Raji (cell line): ENCODE measurements around the gene ELANE.

ENCODE experiments used
- POLR2A ChIP-seq: IDR thresholded peaks from 2 replicates; pipeline ENCODE4 v1.6.1; 2011; ENCODE audit warnings: low read depth, low read length, control low read depth; ENCODE audit not compliant: insufficient read depth

ELANE gene

DNA sequence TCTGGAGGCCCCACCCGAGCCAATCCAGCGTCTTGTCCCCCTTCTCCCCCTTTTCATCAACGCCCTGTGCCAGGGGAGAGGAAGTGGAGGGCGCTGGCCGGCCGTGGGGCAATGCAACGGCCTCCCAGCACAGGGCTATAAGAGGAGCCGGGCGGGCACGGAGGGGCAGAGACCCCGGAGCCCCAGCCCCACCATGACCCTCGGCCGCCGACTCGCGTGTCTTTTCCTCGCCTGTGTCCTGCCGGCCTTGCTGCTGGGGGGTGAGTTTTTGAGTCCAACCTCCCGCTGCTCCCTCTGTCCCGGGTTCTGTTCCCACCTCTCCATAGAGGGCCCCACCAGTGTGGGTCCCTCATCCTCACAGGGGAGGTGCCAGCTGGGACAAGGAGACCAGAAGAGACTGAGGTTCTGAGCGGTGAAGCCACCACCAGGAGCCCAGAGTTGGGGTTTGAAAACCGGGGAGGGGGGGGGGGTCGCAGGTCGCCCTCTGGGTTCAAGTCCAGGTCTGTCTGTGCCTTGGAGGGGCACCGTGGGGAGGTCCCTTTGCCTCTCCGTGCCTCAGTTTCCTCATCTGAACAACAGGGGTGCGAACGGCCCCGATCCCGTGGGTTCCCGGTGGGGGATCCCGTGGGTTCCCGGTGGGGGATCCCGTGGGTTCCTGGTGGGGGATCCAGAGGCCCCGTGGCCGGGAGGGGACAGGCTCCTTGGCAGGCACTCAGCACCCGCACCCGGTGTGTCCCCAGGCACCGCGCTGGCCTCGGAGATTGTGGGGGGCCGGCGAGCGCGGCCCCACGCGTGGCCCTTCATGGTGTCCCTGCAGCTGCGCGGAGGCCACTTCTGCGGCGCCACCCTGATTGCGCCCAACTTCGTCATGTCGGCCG, at the start of gene ELANE:
Gene ELANE, plus strand, starts transcription at position 168 of the 878 bp plus-strand sequence. Its CDS starts 26 bp downstream, at position 194.
- TF ChIP-seq POLR2A: no peak

DNA sequence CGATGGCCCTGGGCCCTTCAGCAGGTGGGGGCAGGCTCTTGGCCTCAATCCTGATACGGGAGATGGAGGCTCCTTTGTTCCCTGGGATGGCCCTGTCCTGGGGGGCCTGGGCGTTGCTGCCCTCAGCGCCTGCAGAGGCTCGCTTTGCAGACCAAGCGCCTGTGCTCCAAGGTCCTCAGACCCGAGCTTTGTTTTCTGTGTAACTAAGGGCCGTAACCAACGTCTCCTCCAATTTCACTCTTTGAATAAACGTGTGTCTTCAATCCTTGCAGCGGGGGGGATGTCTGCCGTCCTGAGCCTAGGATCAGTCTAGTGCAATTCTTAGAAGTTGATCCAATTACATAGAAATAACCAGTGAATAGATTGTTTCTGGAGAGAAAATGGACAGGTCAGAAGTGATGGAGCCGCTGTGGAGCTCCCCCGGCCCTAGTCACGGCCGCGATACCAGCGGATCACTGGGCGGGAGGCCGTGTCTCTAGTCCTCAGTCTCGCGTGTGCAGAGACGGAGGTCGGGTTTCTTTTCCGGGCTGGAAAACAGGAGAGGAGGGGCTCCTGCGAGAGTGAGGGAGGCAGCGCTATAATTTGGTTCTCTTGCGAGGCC, 49.5 kb upstream of the ELANE start:
- no peak for TF ChIP-seq POLR2A

GRCh38 chr19:803099-803561, 49.0 kb upstream of the ELANE start:
- TF ChIP-seq POLR2A: no peak

- TF ChIP-seq POLR2A: no peak
Observed at GRCh38 chr19:803686-804418, 48.3 kb upstream of the ELANE start.

DNA sequence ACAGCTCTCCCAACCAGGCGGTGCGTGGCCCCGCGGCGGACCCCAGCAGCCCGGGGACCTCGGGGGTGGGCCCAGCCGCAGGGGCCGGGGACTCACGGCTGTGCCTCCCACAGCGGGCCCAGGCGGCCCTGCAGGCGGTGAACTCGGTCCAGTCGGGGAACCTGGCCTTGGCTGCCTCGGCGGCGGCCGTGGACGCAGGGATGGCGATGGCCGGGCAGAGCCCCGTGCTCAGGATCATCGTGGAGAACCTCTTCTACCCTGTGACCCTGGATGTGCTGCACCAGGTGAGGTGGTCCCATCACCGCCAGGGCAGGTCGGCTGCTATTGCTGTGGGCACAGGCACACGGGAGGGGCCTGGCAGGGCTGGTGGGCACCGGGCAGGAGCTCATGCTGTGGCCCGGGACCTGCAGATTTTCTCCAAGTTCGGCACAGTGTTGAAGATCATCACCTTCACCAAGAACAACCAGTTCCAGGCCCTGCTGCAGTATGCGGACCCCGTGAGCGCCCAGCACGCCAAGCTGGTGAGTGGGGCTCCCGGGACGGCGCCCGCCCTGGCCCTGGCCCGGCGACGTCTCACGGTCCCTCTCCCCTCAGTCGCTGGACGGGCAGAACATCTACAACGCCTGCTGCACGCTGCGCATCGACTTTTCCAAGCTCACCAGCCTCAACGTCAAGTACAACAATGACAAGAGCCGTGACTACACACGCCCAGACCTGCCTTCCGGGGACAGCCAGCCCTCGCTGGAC, 47.5 kb upstream of the ELANE start:
- TF ChIP-seq POLR2A: no peak

- TF ChIP-seq POLR2A: no peak
Observed at GRCh38 chr19:805166-805551, 46.9 kb upstream of the ELANE start.

DNA sequence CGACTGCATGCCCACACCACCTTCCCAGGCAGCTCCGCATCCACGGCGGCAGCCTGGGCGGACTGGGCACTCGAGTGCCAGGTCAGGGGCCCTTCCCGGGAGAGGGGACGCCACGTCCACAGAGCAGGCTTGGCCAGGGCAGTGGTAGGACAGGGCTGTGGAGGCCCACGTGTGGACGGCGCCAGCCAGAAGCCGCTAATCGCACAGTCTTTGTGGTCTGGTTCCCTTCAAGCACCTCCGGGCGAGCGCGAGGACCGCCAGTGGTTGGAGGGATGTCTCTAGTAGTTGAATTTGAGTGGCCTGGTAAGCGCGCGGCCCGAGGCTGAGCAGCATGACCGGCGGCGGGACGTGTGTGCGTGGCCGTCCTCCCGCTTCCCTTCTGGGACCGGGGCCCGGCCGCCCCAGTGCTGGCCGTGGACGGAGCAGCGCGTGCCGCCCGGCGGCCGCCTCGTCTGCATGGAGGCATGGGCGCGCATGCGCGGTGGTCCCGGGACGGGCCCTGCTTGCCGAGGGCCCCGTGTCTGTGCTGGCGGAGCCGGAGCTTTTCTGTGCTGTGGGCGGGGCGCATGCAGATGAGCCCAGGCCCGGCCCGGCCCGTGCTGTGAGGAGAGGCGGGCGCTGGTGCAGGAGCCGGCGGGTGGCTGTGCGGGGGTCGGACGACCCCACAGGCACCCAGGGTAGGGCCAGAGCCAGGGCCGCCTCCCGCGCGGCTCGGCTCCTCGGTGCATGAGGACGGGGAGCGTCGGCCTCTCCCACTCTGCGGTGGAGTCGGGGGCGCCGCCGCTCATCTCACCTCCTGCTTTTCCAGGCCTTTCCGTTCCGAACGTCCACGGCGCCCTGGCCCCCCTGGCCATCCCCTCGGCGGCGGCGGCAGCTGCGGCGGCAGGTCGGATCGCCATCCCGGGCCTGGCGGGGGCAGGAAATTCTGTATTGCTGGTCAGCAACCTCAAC, 46.2 kb upstream of the ELANE start:
- no peak for TF ChIP-seq POLR2A

DNA sequence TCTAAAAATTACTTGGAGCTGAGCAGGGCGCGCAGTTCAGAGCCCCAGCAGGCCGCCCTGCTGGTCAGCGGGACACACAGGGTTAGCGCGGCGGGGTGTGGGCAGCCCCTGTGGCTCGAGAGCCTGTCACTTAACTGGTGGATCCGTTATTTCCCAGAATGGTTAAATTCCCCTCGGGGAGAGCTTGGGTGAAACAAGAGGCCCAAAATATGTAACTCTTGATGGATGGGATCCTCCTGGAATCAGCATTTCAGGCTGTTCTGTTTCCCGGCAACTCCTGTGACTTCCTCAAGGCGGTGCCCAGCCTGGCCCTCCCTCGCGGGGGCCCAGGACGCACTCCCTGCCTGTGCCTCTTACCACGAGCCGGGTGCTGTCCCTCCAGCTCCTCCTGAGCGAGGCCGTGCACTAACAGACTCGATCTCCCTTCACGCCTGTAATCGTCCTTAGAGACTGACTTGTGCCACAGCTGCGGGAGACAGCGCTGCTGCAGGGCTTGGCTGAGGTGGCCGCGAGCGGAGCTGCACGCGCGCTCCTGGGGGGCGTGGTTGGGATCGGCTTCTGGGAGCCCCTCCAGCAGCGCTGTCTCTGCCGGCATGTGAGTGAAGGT, 45.2 kb upstream of the ELANE start:
- no peak for TF ChIP-seq POLR2A

- TF ChIP-seq POLR2A: no peak
Observed at GRCh38 chr19:807627-808422, 44.3 kb upstream of the ELANE start.

DNA sequence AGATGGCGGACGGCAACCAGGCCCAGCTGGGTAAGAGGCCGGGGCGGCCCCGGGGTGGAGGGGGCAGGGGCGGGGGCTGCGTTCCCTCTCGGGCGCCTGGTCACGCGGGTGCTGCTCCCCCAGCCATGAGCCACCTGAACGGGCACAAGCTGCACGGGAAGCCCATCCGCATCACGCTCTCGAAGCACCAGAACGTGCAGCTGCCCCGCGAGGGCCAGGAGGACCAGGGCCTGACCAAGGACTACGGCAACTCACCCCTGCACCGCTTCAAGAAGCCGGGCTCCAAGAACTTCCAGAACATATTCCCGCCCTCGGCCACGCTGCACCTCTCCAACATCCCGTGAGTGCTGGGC, 43.7 kb upstream of the ELANE start:
- no peak for TF ChIP-seq POLR2A

GRCh38 chr19:810077-810855, 41.8 kb upstream of the ELANE start:
- TF ChIP-seq POLR2A: no peak

- no peak for TF ChIP-seq POLR2A
Observed at GRCh38 chr19:810883-811489, 41.1 kb upstream of the ELANE start.
